GM19023 (cell line): Measurements from ENCODE around the gene RNF38.
"Not testable (repeated sequence)": the region's sequence is repeated elsewhere in the genome, so short reads cannot be mapped to it uniquely, and the experiment has no call there.

Source experiments
- ATAC-seq: cut with Tn5 transposase; IDR thresholded peaks from one replicate; pipeline ENCODE4 v1.9.1; 2021; ENCODE audit warnings: mild to moderate bottlenecking, moderate library complexity; ENCODE audit not compliant: unreplicated experiment

Gene RNF38

DNA sequence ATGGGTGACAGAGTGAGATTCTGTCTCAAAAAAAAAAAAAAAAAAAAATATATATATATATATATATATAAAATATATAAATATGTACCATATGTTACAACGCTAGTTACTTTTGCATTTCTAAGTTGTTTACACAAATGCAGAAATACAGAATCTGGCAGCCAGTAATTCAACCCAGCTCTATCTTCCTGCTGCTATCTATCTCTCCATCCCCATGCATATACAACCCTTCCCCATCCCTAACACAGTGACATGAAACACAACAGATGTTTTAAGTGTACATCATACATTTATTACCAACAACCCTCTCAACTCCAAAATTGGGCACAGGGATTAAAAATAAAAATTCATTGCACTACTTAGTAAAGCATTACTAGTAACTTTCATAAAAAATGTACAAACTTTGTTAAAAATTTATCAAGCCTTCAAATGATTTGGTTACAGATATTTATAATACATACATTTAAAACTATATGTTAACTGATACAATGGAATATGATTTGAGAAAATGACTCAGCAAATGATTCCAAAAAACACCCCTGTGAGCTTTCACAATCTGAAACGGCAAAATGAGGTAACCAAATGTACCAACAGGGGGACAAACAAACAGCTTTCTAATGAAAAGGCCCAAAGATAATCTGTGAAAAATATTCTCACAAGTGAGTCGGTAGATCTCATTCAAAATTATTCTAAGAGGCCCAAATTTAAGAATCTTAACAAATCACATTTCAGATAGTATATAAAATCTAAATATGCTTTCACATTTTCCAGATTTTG lies 63.8 kb downstream of the RNF38 start:
- no peak for ATAC-seq

DNA sequence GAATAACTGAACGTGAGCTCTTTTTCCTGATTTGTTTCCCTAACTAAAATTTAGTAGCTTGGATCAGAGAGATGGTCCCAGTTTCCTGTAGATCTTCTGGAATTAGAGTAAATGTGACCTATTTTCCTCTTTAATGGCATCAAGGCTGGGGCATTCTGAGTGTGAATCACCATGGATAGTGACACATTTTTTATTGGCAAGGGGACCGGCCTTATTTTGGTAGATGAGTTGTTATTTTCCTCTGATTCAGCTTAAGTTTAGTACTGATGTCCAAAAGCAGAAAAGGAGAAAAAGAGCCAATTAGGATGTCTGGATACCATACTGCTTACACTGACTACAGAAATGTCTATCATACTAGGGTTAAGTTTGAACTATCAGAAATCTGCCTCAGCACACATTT lies 68.1 kb downstream of the RNF38 start:
- ATAC-seq: no peak

DNA sequence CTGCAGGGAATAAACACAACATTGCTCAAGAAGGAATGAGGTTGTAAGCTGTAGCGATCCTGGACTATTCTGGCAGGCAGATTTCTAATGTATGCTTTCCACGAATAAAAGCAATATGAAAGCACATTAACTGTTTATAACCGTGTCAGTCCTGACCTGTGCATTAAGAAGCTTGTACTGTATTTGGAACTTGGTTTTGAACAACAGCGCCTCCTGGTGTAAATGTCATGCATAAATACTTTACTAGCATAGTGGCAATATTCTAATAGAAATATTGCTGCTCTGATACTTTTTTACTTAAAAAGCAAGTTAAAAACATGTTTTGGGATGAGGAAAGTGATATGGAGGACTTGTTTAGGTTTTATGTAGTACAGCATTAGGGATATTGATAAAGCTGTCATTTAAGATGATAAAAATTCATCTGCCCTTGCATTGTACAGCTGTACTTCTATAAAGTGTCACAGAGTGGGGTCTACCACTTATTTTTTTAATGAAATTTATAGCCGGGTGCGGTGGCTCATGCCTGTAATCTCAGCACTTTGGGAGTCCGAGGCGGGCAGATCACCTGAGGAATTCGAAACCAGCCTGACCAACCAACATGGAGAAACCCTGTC lies 71.2 kb downstream of the RNF38 start:
- ATAC-seq: no peak

DNA sequence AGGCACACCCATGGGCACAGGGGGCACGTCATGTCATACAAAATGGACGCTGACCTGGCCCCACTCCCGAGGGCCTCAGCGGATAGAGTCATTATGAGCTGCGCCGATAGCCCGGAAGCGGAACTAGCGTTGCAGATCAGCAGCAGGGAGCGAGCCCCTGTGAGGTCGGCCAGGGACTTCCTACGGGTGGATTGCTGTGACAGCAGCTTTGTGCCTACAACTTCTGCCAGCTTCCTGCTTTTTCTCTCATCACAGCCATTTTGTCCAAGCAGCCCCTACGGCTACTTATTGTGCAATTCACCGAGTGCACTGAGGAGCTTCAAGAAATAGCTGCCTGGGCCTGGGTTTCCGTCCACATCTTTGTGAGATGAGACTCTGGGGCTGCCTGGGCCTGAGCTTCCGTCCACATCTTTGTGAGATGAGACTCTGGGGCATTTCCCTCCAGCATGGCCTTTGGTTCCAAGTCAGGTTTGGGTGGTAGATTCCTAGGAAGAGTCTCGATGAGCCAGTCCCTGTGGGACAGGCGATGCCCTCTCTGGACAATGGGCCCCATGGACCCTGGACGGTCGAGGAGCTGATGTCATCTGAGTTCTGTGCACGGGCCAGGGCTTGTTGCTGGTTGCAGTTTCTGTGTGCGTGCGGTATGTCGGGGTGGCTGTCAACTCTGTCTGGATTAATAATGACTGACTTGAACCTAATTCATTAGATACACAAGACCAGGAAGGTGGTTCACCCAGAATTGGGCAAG lies 74.8 kb downstream of the RNF38 start:
- ATAC-seq: no peak

DNA sequence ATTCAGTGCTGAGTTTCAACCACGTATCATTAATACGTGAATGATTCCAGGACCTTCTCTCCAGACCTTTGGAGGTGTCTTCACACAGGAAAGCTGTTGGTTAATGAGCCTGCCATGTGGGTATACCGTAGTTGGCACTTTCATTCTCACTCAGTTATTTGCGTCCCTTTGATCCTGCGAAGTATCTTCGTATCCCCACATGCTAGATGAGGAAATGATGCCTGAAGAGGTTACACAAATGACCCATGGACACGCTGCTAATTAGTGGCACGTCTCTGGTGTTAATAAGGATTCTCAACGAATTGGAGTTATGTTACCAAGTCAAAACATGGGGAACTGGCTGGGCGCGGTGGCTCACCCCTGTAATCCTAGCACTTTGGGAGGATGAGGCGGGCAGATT lies 76.1 kb downstream of the RNF38 start:
- ATAC-seq: no peak

DNA sequence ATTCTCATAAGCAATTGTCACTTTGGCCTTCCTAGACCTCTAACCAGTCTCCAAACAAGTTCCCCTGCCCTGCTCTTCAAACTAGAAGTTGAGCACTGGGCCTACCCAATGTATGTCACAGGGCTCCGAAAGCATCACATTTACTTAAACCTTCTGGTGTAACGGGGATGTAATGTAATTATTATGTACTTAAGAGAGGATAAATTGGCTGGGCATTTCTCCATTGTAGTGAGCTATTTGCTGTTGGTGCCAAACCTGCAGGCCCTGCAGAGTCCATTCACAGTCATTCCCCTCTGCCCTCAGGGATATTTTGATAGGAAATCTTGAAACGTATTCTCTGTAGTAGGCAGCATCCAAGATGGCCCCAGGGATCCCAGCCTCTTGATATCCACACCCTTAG lies 77.6 kb downstream of the RNF38 start:
- no peak for ATAC-seq

DNA sequence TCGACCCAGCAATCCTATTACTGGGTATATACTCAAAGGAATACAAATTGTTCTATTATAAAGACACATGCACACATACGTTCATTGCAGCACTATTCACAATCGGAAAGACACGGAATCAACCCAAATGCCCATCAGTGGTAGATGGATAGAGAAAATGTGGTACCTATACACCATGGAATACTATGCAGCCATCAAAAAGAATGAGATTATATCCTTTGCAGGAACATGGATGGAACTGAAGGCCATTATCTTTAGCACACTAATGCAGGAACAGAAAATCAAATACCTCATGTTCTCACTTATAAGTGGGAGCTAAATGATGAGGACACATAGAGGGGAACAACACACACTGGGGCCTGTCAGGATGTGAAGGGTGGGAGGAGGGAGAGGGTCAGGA lies 78.2 kb downstream of the RNF38 start:
- ATAC-seq: not testable (repeated sequence)

DNA sequence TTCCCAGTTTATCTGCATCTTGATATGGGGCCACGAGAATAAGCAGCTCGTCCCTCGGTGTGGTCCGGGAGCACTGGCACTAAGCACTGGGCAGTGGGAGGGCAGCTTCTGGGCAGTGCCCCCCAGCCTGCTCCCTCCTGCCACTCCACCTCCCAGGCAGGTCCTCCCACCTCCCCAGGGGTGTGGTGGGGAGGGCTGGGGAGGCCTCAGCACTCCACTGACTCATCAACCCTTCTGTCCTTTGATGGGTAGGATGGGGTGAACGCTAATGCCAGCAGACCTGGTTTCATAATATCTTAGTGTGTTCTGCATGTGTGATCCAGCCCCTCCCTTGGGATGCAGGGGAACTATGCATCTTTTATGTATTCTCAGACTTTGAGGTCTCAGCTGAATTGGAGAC lies 79.6 kb downstream of the RNF38 start:
- no peak for ATAC-seq

DNA sequence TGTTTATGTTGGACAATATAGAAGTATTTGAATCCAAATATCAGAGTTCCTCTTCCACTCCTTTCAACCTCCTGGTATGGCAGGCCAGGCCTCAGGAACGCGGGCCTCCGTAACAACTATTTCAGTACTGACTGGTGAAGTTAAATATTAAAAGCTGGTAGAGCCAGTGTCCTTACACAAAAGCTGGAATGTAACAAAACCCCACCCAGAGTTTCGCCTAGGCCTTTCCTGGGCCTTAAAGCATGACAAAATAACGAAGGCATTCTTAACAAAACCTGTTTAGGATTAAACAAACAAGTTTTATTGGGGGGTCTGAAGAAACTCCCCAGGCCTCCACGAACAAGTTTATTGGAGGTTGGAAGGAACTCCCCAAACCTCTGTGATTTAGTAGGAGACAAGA lies 80.3 kb downstream of the RNF38 start:
- ATAC-seq: no peak

DNA sequence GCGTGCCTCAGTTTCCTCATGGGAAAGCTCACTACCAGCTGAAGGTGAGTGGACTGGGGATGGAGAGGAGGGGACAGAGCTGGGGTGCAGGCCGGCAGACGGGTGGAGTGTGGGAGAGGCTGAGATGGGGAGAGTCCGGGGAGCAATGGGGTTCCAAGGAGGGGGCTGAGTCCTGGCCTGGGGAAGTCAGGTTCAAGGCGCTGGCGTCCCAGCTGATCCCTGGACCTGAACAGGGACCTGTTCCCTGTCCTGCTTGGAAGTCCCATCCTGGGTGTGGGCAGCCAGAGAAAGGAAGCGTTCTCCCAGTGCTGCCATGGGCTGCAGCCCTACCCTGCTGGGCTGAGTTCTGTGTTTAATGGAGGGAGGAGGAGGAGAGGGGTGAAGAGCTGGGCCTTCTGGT lies 80.9 kb downstream of the RNF38 start:
- ATAC-seq: no peak

DNA sequence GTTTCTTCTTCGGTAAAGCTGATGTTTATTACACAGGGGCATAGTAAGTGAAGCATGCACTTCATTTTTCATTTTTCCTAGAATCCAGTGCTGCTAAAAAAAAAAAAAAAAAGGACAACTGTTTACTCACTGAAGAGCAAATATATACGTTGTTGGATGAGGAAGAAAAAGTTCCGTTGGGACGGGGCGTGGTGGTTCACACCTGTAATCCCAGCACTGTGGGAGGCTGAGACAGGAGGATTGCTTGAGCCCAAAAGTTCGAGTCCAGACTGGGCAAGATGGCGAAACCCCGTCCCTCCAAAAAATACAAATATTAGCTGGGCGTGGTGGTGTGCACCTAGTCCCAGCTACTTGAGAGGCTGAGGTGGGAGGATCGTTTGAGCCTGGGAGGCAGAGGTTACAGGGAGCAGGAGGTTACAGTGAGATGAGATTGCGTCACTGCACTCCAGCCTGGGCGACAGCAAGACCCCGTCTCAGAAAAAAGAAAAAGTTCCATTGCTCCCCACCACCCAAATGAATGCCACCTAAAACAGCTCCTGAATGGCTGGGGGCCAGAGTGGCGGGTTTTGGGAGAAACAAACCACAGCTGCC lies 81.8 kb downstream of the RNF38 start:
- no peak for ATAC-seq

DNA sequence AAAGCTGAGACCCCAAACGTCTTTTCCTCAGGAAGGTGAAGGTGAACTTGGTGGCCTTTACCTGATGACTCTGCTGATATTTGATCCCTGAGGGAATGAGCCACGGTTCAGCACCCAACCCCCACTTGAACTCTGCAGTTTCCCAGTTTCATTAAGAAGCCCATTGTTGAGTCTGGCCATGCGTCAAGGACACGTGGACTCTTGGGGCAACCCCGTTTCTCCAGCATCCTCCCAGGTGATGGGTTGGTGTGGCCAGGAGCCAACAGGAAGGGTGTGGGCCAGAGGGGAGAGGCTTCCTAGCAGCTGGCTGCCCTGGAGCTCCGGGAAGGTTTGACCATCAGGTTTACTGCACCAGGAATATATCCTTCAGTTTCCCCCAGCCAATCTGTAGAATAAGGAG lies 82.3 kb downstream of the RNF38 start:
- no peak for ATAC-seq

DNA sequence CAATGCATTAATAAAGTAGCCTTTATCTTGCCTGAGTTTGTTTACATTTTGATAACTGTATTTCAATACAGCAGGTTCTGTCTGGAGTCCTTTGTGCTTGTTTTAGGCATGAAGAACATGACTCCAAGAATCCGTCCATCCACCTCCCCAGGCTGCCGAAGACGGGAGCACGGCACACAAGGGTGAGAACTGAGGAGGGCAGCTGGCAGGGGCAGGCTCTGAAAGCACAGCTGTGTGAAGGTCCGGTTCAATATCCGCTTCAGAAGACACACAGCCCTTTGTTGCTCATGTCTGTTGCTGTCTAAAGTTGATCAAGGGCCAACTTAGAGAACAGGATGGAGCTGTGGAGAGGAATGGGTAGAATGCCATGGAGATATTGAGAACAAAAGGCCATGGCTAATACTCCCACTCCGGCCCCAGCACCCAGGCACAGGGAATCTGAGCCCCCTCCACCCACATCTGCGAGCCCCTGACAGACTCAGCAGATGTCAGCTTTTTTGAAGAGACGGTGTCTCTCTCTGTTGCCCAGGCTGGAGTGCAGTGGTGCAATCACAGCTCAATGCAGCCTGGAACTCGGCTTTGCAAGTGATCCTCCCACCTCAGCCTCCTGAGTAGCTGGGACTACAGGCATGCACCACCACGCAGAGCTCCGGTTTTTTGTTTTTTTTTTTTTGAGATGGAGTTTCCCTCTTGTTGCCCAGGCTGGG lies 83.3 kb downstream of the RNF38 start:
- ATAC-seq: no peak

DNA sequence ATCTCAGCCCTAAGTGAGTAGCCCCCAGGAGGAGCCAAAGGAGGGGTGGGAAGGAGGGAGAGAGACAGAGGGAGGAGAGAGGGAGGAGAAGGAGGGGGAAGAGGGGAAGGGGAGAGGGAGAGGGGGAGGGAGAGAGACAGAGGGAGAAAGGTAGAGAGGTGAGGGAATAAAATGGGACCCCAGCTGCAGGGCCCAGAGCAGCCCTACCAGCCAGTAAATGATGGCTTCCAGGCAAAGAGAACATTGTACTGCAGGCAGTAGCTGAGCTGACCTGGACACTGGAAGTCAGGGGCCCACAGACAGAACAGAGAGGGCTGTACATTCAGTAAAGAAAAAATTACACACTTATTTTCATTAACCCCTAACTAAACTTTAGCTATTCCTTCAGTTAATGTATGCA lies 84.0 kb downstream of the RNF38 start:
- no peak for ATAC-seq

DNA sequence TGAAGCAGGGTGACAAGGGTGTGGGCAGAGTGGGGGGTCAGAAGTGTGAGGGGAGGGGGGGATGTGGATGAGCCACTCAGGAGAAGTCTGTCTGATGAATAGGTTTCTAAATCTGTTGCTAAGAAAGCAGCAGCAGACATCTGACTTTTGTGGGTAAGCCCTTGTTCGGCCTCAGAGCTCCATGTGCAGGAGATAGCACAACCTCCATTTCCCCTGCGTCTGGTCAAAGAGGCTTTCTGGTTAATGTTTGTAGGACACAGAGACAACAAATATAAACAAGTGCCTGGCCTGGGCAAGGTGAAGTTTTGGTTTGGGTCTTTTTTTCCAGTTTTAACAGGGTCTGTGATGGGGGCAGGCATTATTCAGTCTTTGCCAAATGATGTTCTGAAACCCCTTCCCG lies 84.8 kb downstream of the RNF38 start:
- no peak for ATAC-seq

DNA sequence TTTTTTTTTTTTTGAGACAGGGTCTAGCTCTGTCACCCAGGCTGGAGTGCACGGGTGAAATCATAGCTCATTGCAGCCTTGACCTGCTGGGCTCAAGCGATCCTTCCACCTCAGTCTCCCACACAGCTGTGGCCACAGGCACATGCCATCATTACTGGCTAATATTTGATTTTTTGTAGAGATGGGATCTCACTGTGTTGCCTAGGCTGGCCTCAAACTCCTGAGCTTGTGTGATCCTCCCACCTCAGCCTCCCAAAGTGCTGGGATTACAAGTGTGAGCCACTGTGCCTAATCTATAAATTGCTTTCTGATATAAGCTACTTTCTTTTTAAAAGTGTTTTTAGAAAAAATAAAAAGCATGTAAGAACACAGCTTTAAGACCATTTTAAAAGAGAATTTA lies 85.3 kb downstream of the RNF38 start:
- no peak for ATAC-seq

DNA sequence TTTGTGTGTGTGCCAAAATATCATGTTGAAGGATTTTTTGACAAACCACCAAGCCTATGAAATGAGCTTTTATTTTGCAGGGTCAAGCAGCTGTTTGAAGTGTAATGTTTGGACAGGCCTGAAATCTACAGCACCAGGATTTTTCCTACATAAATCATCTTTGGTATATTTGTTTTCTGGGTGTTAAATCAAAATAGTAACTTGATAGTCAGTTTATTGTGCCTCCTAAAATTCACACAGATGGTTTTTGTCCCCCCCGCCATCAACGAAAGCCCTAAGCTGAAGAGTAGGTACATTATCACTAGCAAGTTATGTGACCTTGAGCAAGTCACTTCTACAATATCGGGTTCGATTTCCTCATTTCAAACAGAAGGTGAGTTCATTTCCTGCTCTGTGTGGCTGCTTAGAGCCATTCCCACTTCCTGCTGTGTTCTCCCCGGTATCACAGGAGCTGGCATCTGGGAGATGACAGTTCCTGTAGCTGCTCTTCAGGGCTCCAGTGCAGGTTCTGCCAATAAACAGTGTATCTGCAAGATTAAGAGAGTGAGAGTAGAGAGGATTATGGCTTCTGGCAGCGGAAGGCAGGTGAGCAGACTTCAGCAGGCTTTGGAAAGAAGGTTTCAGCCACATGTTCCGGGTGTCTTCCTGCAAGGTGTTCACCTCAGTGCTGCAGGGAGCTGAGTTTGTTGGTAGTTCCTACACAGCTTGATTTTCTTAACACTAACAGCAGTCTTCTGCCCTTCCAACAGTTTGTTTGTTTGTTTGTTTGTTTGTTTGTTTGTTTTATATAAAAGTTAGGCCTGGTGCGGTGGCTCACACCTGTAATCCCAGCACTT lies 93.4 kb downstream of the RNF38 start:
- ATAC-seq: no peak

DNA sequence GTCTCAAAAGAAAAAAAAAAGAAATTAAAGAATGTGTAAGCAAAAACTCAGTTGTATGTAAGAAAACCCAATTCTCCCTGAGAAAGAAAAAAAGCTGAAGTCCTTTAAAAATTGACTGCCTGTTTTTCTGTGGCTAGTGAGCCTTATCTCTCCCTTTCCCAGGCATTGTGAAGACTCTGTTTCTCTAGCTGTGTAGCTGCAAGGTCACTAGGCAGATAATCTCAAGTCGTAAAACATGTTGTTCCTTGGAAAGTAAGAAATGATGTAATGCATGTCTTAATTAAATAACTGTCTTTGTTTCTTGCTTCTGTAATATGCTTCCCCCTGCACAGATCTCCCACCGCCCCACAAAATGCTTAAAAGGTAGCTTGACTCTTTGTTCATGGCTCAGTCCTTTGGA lies 95.7 kb downstream of the RNF38 start:
- not testable (repeated sequence) for ATAC-seq

DNA sequence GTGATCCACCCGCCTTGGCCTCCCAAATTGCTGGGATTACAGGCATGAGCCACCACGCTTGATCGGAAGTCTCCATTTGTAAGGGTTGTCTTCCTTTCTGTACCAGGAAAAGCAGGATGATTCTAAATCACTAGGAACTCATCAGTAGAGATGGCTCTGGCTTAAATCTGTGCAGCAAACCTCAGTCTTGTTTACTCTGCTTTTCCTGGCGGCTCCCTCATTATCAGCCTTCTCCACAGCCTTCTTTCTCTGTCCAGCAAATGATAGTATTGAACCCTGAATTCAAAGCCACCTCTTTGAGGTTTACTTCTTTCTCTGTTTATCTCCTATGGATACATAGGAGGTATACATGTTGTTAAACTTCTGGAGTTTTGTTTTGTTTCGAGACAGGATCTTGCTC lies 98.8 kb downstream of the RNF38 start:
- ATAC-seq: no peak

DNA sequence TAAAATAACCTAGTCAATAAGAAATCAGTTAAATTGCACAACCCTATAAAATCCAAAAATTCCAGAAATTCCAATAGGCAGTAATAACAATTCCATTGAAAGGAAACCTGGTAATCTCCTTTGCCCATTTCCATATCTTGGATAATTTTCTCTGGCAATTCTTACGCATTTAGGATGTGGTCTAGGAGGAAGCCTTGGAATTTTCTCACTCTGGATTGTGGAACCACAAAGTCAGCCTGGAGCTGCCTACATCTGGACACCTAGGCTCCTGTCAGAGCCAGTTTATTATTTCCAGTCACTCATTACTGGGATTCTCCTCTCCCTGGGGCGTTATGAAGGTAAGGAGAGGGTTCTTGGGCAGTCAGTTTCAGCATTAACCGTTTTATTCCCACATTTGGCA lies 101.5 kb downstream of the RNF38 start:
- no peak for ATAC-seq
